Measurements from ENCODE around the gene ACSL1.

GRCh38 chr4:184803133-184803532 is 22.6 kb downstream of the ACSL1 start:
- TF ChIP-seq, protein P1, sequence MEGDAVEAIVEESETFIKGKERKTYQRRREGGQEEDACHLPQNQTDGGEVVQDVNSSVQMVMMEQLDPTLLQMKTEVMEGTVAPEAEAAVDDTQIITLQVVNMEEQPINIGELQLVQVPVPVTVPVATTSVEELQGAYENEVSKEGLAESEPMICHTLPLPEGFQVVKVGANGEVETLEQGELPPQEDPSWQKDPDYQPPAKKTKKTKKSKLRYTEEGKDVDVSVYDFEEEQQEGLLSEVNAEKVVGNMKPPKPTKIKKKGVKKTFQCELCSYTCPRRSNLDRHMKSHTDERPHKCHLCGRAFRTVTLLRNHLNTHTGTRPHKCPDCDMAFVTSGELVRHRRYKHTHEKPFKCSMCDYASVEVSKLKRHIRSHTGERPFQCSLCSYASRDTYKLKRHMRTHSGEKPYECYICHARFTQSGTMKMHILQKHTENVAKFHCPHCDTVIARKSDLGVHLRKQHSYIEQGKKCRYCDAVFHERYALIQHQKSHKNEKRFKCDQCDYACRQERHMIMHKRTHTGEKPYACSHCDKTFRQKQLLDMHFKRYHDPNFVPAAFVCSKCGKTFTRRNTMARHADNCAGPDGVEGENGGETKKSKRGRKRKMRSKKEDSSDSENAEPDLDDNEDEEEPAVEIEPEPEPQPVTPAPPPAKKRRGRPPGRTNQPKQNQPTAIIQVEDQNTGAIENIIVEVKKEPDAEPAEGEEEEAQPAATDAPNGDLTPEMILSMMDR (conservative IDR thresholded peaks at IDR 0.05) = no peak
- no peak for TF ChIP-seq ZFX (IDR thresholded peaks at IDR 0.05)
